Suprapubic skin (tissue), 3 donors: Measurements from ENCODE around the gene ACSM4.

ENCODE experiments used
- CTCF ChIP-seq, 2 donors: fragments of 200-600 bp in 1 of 2; fragments of 450-650 bp in 1 of 2; sonication (generic) in 1 of 2; IDR thresholded peaks; one replicate each; pipeline ENCODE4 v1.5.1; 2016 to 2019; ENCODE audit warnings: antibody characterized with exemption in 2 of 2, mild to moderate bottlenecking in 1 of 2, moderate library complexity in 1 of 2
- POLR2A ChIP-seq, 2 donors: fragments of 450-650 bp; IDR thresholded peaks; one replicate each; pipeline ENCODE4 v1.6.1; 2017; ENCODE audit warnings: antibody characterized with exemption in 2 of 2, mild to moderate bottlenecking in 2 of 2, moderate library complexity in 2 of 2

GRCh38 chr12:7352661-7353060 is 48.8 kb downstream of the ACSM4 start:
- TF ChIP-seq CTCF (IDR thresholded peaks at IDR 0.05): no peak
- no peak for TF ChIP-seq POLR2A (IDR thresholded peaks at IDR 0.05)
